T47D (cell line): ENCODE measurements around the gene MAPK13.

Experiments
- DNase-seq, 2 experiments: peaks; one replicate each; pipeline versions ENCODE4 v3.0.0 to v3.0.0-alpha.2; 2011 to 2012; ENCODE audit warnings: low read depth in 1 of 2, low spot score in 1 of 2
- JUND ChIP-seq: IDR thresholded peaks from 2 replicates; pipeline ENCODE4 v1.6.1; 2012; ENCODE audit warnings: low read depth
- in situ Hi-C: cut with HindIII; loops from 2 replicates; pipeline ENCODE4 v1.10.0; 2016; ENCODE audit warnings: low sequenced_read_pairs, low pct_unique_long_range_greater_than_20kb

MAPK13 gene

DNA sequence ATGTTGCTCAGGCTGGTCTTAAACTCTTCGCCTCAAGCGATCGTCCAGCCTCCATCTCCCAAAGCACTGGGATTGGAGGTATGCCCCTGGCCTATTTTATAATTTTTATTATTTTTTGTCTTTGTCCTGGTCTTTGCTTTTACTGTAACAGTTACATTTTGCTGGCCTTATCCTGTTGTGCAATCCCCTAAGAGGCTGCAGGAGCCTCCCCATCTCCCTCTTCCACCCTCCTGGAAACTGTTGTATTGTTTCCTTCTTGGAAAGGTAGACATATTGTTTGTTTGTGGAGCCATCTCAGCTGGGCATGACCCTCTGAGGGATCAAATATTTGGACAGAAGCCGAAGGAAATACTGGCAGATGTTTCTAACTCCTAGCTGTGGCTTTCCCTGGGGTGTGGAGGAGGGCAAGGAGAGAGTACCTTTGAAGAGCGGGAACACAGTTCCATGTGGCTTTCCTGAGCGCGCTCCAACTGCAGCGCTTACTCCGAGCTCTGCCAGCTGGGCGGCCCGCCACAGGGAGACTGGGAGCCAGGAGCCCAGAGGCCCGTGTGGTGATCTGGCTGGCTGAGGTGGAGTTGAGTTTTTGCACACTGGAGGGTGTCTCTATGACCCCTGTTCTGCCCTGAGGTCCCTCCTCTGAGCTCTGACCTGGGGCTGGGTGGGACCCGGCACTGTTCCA, 4.9 kb downstream of the MAPK13 start:
- DNase-seq: no peak
- TF ChIP-seq JUND: no peak
- in situ Hi-C loops: no loop called here

- in situ Hi-C loops: no loop called here
- no peak for TF ChIP-seq JUND
- DNase-seq: no peak
Measured at GRCh38 chr6:36136034-36136433, 5.7 kb downstream of the MAPK13 start.

DNA sequence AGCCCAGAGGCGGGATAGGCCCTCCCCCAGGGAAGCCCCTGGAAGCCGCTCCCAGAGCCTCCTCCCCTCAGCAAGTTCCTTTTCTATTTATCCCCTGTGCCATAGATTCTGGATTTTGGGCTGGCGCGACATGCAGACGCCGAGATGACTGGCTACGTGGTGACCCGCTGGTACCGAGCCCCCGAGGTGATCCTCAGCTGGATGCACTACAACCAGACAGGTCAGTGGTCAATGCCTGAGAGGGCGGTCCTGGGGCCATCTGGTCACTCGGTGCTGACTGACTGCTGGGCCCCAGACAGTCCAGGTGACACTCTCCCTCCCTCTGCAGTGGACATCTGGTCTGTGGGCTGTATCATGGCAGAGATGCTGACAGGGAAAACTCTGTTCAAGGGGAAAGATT, 6.2 kb downstream of the MAPK13 start:
- in situ Hi-C loops: no loop called here
- DNase-seq: no peak

GRCh38 chr6:36138667-36139066, 8.4 kb downstream of the MAPK13 start:
- DNase-seq: no peak
- no peak for TF ChIP-seq JUND
- in situ Hi-C loops: no loop called here

More for the DNA sequence above, 6.2 kb downstream of the MAPK13 start:
- TF ChIP-seq JUND: no peak

DNA sequence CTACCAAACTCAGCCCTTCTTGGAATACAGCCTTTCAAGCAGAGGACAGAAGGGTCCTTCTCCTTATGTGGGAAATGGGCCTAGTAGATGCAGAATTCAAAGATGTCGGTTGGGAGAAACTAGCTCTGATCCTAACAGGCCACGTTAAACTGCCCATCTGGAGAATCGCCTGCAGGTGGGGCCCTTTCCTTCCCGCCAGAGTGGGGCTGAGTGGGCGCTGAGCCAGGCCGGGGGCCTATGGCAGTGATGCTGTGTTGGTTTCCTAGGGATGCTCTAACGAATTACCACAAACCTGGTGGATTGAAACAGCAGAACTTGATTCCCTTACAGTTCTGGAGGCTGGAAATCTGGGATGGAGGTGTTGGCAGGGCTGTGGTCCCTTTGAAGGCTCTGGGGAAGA, 9.1 kb downstream of the MAPK13 start:
- DNase-seq: peak in 1 of 2 experiments; percentile 56
- TF ChIP-seq JUND: no peak
- in situ Hi-C loops: no loop called here

GRCh38 chr6:36139991-36140710, 9.8 kb downstream of the MAPK13 start:
- DNase-seq: no peak
- no peak for TF ChIP-seq JUND
- in situ Hi-C loops: no loop called here

GRCh38 chr6:36141091-36141490, 10.8 kb downstream of the MAPK13 start:
- in situ Hi-C loops: no loop called here
- no peak for TF ChIP-seq JUND
- no peak for DNase-seq

- no peak for DNase-seq
- in situ Hi-C loops: no loop called here
- no peak for TF ChIP-seq JUND
Measured at GRCh38 chr6:36141961-36142360, 11.6 kb downstream of the MAPK13 start.

DNA sequence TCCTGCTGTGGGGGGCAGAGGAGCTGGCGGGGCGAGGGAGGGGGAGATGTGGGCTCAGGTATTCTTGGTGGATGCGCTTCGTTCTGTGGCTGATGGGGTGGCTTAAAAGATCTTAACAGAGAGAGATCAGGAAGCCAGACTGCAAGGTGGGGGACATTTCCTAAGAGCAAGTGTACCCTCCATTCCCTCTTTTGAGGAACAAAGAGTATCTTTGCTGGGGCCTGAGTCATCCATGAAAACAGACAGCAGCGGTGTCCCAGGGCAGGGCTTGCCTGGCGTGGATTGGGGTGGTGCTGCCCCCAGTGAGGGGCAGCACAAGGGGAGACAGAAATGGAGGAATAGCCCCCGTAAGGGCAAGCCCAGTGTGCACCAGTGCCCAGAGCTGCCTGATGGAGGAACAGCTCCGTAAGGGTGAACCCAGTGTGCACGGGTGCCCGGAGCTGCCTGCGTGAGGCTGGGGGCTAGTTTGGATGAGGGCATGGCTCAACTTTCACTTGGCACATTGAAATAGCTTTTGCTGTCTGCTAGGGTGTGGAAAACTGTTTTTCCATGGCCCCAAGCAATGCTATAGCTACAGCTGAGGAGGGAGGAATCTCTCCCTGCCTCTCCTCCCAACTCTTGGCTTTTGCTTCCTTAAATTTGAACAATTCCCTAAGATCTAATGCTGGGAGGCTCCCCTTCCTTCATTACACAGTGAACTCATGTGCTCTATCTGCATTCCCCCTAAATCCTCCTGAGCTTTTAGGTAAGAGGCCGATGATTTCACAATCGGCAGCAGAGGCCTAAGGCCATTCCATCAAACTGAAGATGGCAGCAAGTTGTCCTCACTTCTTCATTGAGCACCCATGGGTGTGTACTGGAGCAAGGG, 12.9 kb downstream of the MAPK13 start:
- no peak for DNase-seq
- no peak for TF ChIP-seq JUND
- in situ Hi-C loops: no loop called here

DNA sequence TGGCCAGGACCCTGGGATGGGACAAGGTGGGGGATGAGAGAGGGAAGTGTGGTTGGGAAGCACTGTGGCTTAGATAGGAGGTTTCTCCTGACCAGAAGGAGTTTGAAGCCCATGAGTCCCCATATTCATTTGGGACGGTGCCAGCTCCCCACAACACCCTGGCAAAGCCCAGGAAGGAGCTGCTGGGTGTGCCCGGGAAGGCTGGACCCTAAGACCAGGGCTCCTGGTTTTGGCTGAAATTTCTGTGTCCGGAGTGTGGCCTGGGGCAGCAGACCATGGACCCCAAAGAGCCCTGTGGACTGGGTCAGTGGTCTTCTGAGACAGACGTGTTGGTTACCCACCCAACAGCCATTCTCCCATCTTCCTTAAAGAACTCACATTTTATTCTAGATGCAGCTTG, 15.2 kb downstream of the MAPK13 start:
- no peak for TF ChIP-seq JUND
- in situ Hi-C loops: no loop called here
- DNase-seq: no peak

DNA sequence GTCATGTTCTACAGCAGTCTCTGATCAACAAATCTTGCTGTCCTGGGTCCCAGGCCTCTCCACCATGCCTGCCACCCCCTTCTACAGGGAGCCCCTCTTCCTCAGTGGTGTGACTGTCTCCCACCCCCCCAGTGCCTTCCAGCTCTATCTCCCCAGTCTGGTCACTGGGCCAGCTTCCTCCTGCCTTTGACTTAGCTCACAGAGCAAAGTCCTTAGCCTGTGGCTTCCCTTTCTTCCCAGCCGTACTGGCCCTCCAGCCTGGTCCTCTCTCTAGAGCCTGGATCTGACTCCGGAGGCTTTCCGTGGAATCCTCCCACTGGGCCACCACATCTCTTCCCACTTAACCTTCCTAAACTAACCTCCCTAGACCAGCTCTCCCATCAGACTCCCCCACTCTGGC, 17.0 kb downstream of the MAPK13 start:
- TF ChIP-seq JUND: no peak
- in situ Hi-C loops: no loop called here
- DNase-seq: no peak

DNA sequence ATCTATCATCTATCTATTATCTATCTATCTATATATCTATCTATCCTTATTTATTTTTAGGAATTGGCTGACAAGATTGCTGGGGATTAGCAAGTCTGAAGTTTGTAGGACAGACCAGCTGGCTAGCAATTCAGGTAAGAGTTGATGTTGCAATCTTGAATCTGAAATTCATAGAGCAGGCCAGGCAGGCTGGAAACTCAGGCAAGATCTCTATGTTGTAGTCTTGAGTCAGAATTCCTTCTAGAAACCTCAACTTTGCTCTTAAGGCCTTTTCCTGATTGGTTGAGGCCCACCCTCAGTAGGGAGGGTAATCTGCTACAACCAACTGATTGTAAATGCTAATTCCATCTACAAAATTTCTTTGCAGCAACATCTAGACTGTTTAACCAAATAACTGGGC, 19.2 kb downstream of the MAPK13 start:
- TF ChIP-seq JUND: no peak
- DNase-seq: no peak
- in situ Hi-C loops: no loop called here

DNA sequence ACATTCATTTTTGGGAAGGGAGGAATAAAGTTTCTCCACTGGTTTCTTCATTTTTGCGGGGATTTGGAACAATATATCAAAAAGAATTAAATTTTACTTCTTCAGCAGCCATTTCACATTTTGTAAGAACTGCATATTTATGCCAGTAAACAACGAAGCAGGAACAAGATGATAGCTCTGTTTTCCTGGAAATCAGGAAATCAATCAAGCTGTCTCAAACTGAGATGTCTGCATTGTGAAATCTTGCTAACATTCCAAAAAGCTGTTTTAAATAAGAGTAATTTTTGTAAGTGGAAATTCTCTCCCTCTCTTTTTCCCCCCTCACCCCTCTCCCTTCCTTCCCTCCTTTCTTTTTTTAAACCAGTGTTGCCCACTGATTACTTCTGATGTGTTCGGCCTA, 20.0 kb downstream of the MAPK13 start:
- DNase-seq: no peak
- no peak for TF ChIP-seq JUND
- in situ Hi-C loops: no loop called here
